Measurements from ENCODE around the gene TRAF3.

DNA sequence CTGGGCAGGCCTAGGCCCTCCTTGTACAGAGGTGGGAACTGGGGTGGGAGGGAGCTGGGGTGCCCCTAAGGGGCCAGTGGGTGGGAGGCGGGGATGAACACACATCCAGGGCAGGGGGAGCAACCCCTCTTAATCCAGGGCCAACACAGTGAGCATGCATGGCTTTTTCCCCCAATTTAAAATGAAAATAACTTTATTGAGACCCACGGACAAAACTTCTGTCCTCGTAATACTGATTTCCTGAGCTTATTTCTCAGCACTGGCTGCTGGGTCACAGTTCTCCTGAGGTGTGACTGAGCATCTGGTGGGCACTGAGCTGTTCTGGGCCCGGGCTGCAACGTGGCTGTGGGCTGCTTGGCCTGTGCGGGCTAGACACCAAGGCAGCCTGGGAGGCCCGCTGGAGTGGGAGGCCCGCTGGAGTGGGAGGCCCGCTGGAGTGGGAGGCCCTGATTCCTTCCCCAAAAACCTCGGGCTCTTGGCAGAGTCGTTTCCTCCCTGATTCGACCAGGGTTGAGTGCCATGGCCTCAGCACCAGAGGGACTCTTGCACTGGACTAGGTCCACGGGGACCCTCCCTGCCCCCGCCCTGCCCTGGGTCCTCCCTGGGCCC is 24.9 kb upstream of the TRAF3 start:
- TF ChIP-seq, protein P1, sequence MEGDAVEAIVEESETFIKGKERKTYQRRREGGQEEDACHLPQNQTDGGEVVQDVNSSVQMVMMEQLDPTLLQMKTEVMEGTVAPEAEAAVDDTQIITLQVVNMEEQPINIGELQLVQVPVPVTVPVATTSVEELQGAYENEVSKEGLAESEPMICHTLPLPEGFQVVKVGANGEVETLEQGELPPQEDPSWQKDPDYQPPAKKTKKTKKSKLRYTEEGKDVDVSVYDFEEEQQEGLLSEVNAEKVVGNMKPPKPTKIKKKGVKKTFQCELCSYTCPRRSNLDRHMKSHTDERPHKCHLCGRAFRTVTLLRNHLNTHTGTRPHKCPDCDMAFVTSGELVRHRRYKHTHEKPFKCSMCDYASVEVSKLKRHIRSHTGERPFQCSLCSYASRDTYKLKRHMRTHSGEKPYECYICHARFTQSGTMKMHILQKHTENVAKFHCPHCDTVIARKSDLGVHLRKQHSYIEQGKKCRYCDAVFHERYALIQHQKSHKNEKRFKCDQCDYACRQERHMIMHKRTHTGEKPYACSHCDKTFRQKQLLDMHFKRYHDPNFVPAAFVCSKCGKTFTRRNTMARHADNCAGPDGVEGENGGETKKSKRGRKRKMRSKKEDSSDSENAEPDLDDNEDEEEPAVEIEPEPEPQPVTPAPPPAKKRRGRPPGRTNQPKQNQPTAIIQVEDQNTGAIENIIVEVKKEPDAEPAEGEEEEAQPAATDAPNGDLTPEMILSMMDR (IDR thresholded peaks at IDR 0.05 in 4 of 5, conservative IDR thresholded peaks at IDR 0.05 in 1 of 5) = no peak
- TF ChIP-seq POLR2A (IDR thresholded peaks at IDR 0.05) = no peak
